PC-3 (cell line): ENCODE results near the gene TGFB3.

ENCODE experiments used
- EZH2 ChIP-seq: fragments of 300-600 bp; sonication (generic); IDR thresholded peaks from one replicate; pipeline ENCODE4 v1.6.1; 2017; ENCODE audit warnings: antibody characterized with exemption, mild to moderate bottlenecking, low read length; ENCODE audit not compliant: unreplicated experiment
- TF ChIP-seq, protein P1 (sequence below): fragments of 300-600 bp; sonication (generic); conservative IDR thresholded peaks from 2 replicates; pipeline ENCODE4 v1.5.1; 2017; ENCODE audit warnings: antibody characterized with exemption, low read depth, mild to moderate bottlenecking, low read length

DNA sequence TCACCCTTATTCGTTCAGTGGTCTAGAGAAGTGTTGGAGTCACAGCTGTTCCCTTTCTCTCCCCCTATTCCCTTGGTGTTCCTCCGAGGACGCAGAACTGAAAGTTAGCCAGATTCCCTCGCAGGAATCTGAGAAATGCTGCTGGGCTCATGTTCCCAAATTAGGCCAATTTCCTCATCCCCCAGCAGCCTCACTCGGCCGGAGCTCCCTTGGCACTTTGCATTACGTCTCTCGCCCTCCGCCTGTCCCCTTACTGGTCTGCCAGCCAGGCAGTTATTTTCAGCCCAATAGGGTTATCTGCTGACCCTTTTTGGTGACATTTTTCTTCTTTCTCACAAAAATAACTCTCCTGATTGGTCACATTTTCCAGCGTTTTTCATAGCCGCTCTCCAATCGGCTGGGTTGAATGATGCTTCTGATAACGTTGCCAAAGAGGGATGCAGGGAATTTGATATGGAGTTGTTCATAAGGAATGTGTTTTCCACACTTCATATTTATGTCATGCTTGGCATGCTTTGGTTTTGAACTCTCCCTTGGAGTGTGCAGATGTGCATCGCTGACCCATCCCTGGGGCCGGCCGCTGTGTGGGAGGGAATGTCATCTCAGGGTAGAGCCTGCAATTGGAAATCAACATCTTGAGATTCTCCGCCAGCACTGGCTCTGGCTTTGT lies 13.7 kb upstream of the TGFB3 start:
- TF ChIP-seq, protein P1, sequence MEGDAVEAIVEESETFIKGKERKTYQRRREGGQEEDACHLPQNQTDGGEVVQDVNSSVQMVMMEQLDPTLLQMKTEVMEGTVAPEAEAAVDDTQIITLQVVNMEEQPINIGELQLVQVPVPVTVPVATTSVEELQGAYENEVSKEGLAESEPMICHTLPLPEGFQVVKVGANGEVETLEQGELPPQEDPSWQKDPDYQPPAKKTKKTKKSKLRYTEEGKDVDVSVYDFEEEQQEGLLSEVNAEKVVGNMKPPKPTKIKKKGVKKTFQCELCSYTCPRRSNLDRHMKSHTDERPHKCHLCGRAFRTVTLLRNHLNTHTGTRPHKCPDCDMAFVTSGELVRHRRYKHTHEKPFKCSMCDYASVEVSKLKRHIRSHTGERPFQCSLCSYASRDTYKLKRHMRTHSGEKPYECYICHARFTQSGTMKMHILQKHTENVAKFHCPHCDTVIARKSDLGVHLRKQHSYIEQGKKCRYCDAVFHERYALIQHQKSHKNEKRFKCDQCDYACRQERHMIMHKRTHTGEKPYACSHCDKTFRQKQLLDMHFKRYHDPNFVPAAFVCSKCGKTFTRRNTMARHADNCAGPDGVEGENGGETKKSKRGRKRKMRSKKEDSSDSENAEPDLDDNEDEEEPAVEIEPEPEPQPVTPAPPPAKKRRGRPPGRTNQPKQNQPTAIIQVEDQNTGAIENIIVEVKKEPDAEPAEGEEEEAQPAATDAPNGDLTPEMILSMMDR: no peak
- no peak for TF ChIP-seq EZH2
